GM10847 (cell line): ENCODE data around the gene CSTPP1.

Source experiments
- POLR2A ChIP-seq: IDR thresholded peaks from 2 replicates; pipeline ENCODE4 v1.6.1; 2011; ENCODE audit not compliant: insufficient read length; ENCODE audit errors: extremely low read depth

The CSTPP1 gene

DNA sequence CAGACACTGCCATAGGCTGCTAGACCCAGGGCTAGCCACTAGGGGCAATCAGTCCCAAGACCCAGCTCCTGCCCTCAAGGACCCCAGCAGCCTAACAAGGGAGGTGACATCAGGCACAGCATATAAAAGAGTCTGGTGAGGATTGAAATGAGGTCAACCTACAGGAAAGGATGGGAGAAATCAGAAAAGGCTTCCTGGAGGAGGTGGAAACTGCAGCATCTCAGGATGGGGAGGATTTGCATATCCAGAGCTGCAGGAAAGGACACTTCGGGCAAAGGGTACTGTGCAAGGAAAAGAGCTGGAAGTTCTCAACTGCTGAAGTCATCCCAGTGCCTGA lies 243.1 kb downstream of the CSTPP1 start:
- TF ChIP-seq POLR2A, result no peak

DNA sequence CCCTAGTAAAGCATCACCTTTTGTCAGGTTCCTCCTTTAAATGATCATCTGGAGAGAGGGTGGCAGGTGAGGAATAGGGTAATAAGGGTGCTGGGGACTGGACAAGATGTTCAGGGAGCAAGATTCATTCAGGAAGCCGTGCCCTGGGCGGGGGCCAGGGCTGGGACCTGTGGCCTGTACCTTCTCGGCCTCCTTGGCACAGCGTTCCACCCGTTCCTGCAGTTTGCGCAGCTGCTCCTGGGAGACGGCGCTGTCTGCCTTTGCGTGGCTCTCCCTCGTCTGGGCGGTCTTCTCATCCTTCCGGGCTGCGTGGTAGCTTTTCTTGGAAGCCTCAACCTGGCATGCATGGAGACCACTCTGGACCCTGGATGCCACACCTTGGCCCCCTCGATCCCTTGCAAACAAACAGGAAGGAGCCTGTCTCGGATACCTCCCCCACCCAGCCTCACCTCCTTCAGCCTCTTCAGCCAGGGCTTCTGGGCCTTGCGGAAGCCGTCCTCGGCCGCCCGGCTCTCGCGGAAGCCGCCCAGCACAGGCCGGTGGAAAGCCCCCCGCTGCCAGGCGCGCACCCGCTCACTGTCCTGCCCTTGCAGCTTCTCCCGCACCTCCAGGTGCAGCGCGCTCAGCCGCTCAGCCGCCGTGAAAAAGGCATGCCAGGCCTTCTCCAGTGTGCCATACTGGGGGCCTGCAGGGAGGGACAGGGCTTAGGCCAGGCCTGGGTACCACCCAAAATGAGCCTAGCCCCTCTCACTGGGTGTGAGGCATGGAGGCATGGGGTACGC lies 243.6 kb downstream of the CSTPP1 start:
- no peak for TF ChIP-seq POLR2A

GRCh38 chr11:47181271-47181670 lies 244.7 kb downstream of the CSTPP1 start:
- TF ChIP-seq POLR2A, result no peak

GRCh38 chr11:47182380-47182779 lies 245.8 kb downstream of the CSTPP1 start:
- no peak for TF ChIP-seq POLR2A

DNA sequence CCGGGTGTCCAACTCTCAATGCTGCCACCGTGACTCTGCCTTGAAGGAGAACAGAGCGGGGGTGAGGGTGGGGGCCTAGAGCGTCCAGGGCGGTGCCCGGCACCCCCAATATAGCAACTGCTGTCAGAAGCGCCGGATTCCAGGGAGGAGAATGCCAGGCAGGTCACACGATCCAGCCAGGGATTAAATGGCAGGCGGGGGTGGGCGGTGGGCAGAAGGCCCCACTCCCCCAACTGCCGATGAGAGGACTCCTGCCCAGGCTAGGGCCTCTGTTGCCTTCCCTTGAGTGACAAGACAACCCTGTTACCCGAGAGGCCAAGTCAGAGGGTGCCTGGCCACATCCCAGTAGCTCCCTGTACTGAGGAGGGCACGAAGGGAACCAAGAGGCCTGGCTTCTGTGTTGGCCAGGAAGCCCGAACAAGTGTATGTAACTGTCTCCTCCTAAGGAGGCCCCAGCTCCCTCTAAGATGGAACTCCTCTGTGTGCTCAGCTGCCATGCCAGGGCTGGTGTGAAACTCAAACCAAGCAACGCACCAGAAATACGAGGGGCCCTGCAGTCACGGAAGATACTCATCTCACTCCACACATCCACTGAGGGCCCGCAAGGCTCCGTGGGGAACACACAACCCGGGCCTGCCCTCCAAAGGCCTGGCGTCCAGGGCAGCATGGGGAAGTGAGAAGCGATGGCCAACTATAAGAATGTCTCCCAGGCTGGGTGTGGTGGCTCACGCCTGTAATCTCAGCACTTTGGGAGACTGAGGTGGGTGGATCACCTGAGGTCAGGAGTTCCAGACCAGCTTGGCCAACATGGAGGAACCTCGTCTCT lies 246.7 kb downstream of the CSTPP1 start:
- TF ChIP-seq POLR2A, result no peak

- no peak for TF ChIP-seq POLR2A
Measured at GRCh38 chr11:47183969-47184368, 247.4 kb downstream of the CSTPP1 start.

- no peak for TF ChIP-seq POLR2A
Measured at GRCh38 chr11:47184711-47185304, 248.2 kb downstream of the CSTPP1 start.

DNA sequence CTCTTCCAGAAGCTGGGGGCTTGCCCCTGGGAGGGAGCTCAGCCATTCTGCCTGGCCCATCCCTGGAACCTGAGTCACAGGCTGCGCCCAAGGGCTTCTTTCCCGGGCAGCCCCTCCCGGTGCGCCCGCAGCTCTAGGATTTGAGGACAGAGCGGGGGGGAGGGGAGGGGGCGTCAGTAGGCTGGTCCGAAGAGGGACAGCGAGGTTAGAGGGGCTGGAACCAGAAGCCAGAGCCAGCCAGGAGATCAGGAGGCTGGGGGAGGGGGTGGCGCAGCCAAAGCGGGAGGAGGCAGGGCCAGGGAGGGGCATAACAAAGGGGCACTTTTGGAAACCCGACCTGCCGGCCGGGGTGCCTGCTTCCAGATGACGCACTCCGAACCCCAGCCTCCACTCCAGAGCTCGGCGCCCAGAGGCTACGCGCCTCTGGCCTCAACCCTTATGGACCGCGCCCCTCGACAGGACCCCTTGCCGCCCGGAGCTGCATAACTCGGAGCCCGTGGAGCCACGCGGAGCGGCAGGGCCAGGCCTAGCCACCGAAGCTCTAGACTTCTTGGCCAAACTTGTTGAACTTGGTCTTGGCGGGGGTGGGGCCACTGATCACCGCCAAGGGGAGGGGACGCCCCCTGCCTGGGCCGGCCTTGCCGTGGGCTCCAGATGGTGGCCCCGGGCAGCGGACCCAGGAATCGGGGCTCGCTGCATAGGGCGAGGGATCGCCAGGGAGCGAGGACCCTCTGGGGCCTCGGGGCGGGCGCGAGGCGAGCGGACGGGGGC lies 248.9 kb downstream of the CSTPP1 start:
- TF ChIP-seq POLR2A, result no peak

- TF ChIP-seq POLR2A, result no peak
Measured at GRCh38 chr11:47186076-47186699, 249.6 kb downstream of the CSTPP1 start, which contains the start of gene PACSIN3. PACSIN3 (minus strand) TSS chr11:47186434; CDS start chr11:47182727, 3,707 bp downstream.

DNA sequence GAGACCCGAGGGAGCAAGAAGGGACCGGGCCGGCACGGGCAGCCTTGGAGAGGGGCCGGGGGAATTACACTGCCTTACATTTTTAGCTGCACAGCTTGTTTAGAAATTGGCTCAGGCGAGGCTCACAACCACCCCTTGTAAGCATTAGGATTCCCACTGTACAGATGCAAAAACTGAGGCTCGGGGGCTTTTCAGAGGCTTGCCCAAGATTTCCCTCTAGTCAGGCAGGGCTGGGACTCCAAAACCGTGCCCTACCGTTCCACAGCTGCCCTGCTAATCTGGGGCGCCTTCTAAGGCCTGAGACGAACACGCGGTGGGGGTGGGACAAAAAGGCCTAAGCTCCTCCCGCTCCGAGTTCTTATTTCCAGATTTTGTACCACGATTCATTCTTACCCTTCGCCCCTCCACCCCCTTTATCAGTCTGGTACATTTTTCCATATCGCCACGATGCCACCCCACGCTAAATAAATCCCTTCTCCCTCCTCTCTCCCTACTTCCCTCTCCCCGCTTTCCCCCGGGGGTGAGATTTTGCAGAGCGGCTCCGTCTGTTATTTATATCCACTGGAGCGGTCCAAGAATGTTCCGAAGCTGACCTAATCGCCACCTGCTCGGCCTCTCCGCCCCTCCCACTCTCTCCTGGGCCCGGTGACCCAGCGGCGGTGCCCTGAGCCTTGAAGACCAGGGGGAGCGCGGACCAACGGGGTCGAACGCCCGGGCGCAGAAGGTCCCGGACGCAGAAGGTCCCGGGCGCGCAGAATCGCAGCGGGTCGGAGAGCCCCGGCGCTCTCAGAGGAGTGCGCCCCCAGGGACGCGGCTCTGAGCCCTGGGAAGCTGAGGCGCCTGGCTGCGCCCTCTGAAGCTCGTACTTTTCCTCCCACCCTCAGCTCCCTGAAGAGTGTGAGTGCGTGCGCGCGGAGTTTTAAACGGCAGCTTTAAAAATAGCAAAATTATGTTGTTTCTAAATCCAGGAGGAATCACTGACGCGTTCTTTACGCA lies 250.4 kb downstream of the CSTPP1 start:
- no peak for TF ChIP-seq POLR2A

DNA sequence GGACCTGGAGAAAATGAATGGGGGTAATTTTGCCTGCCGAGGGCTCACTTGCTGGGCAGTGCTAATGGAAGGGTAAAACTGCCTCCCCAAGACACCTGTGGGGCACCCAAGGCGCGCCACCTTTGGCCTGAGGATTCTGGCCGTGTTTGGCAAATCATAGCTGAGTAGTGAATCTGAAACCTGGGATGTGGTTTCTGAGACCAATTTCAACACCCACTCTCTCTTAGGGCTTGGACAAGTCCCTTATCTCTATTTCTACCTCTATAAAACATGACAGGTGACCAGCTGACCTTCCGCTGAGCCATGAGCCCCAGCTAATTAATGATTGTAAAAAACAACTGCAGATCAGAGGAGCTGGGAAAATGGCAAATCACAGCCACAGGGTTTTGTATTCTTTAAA lies 251.2 kb downstream of the CSTPP1 start:
- TF ChIP-seq POLR2A, result no peak

DNA sequence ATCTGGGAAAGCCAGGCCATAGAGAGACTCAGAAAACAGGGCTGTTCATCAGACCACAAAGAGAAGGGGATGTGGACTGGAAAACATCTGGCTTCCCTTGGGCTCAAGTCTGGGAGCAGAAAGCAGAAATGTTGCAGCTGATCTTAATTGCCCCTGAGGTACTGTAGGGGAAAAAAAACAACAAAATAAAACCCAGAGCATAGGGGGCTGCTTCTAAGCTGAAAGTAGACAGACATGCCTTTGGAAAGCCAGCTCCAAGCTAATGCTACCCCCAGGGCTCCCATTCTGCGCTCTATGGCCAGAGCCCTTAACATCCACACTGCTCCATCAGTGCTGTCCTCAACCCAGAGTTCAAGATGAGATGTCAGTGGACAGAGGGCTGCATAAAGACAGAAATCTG lies 251.7 kb downstream of the CSTPP1 start:
- no peak for TF ChIP-seq POLR2A

DNA sequence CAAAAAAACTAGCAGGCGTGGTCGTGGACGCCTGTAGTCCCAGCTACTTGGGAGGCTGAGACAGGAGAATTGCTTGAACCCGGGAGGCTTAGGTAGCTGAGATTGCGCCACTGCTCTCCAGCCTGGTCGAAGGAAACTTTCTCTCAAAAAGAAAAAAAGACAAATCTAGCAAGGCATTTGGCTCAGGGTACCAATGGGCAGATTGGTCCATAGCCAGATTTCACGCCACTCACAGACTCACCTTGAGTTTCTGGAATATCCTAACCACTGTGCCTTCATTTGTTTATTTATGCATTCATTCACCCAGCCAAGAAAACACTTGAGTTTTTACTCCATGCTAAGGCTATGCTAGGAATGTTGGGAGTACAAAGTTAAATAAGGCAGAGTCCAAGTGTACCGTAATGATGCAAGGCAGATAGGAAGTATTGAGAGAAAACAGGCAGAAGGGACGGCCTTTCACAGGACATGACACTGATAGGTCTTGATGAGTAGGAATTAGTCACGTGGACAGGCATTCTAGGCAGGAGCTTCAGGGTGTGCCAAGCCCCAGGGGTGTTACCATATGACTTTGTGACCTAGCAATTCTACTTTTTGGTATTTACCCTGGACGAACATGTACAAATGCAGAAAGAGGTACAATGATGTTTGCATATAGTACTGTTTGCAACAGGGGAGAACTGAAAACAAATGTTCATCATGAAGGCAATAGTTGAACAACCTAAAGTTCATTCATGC lies 252.7 kb downstream of the CSTPP1 start:
- no peak for TF ChIP-seq POLR2A

GRCh38 chr11:47192111-47192510 lies 255.6 kb downstream of the CSTPP1 start:
- TF ChIP-seq POLR2A, result no peak
